Stimulated activated CD4-positive, alpha-beta T cell treated with anti-CD3 and anti-CD28 coated beads, Interleukin-2, amount 100 ng/mL, for 24 hours (primary cell): ENCODE measurements around the gene MRPS5.
"Not testable (repeated sequence)": the region's sequence is repeated elsewhere in the genome, so short reads cannot be mapped to it uniquely, and the experiment has no call there.

Experiments used
- DNase-seq, 2 donors: peaks; one replicate each; pipeline ENCODE4 v3.0.0-alpha.2; 2020

MRPS5 gene

GRCh38 chr2:95121407-95122196, at the start of gene MRPS5:
TSS of gene MRPS5 (minus strand) at chr2:95121808. CDS start at chr2:95121791, 17 bp downstream.
- DNase-seq: peak; percentile 93 to 94

DNA sequence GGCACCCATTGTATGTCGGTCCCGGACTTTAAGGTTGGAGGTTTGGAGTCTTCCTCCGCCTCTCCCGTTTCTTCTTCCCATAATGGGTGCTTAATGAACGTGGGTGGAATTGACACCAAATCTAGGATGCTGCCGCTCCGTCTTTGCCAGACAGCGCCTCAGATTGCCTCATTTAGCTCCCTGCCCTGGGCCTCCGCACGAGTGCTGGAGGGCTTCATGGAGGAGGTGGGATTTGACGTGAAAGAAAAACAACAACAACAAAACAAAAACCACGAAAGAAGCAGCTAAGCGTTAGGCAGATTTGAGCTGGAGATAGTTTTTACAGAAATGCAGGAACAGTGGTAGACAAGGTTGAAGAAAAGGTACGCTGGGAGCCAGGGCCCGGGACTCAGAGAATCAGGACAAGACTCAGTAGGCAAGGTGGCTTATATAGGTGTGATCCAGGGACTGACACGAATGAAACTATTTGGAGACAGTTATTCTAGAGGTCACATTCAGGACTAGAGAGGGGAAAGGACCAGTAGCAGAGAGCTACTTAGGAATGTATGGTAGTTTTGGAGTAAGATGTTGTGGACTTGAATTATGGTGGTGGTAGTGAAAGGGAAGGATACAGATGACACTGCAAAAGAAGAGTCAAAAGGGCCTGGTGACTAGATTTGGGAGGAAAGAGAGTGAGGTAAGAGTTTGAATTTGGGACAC, 44.6 kb upstream of the MRPS5 start:
- DNase-seq: no peak

DNA sequence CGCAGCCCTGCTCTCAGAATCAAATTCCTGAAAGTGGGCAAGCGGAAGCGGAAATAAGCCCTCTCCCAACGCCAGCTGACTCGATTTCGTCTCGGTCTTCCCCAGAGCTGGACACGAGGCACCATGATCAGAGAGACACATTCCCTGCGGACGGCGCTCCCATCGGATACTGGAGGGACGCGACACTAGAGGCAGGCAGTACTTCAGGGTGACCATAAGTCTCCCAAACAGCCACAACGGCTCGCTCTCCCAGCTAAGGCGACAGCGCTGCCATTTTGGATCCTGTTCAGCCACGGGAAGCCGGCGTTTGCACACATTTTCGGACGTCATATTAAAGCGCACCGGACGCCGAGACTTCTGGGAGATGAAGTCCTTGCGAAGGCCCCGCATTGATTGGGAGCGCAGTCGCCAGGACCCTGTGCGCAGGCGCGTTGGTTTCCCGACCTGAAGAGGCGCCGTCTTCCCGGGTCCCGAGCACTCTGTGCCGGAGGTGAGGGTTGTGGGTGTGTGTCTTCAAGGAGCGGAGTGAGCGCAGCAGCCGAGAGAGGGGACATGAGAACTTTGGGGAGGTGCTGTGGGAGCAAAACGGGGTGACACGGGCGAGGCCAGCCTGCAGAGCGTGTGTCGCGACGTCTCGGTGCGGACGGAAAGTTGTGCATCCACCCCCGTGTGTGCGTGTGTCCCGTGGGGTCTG, 43.9 kb upstream of the MRPS5 start, which contains the start of gene ZNF2:
Gene ZNF2, plus strand, starts transcription at position 439 of the 694 bp plus-strand sequence. CDS start 10,418 bp downstream, outside the sequence.
- DNase-seq: peak; percentile 97

- DNase-seq: no peak
These were observed 43.4 kb upstream of the MRPS5 start for GRCh38 chr2:95165030-95165370.

DNA sequence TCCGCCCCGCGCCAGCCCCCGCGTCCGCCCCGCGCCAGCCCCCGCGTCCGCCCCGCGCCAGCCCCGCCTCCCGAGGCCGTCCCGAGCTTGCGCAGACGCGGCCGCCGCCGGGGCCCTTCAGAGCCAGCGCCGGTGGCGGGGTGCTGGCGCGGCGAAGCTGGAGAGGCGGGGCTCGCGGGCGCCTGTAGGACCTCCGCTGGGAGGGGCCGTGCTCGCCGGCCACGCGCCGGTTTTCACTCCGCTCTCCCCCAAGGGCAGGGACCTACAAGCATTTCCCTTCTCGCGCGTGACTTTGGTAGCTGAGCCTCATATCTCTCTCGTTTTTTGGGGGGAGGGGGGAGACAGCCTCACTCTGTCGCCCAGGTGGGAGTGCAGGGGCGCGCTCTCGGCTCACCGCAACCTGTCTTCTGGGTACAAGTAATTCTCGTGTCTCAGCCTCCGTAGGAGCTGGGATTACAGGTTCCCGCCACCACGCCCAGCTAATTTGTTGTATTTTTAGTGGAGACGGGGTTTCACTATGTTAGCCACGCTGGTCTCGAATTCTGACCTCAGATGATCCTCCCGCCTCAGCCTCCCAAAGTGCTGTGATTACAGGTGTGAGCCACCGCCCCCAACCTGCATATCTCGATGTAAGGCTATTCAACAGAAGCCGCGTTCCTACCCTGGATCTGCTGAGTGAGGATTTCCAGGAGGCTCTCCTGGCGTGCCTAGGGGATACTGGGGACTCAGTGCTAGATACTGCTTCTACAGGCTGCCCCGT, 38.3 kb upstream of the MRPS5 start, which contains the start of gene ZNF514:
Gene ZNF514, minus strand, starts transcription at position 159 of the 760 bp plus-strand sequence. CDS start 6,595 bp downstream, outside the sequence.
- DNase-seq: peak; percentile 74 to 80

- DNase-seq: peak; percentile 37 to 49
These were observed 37.4 kb upstream of the MRPS5 start for GRCh38 chr2:95158891-95159619.

DNA sequence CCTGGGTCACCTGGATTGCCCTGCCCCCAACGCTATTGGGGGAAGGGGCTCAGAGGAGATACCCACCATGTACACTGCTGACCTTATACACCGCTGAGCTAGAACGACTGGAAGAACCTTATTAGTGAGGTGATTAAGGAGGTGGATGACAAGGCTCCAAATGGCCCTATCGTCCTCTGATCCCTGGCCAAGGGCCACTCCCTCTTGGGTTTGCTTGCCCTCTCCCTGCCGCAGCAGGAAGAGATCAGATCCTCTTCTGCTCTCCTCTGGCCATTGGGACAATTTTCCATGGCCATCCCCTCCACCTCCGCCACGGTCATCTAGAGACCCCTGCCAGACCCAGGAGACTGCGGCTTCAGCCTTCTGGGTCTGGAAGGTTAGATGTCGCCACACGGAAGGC, 36.8 kb upstream of the MRPS5 start:
- DNase-seq: no peak

- no peak for DNase-seq
These were observed 27.9 kb upstream of the MRPS5 start for GRCh38 chr2:95149397-95149984.

- DNase-seq: no peak
These were observed 22.2 kb upstream of the MRPS5 start for GRCh38 chr2:95143838-95144237.

- DNase-seq: no peak
These were observed 17.1 kb upstream of the MRPS5 start for GRCh38 chr2:95138702-95139101.

- no peak for DNase-seq
These were observed 566 bp upstream of the MRPS5 start for GRCh38 chr2:95122197-95122551.

DNA sequence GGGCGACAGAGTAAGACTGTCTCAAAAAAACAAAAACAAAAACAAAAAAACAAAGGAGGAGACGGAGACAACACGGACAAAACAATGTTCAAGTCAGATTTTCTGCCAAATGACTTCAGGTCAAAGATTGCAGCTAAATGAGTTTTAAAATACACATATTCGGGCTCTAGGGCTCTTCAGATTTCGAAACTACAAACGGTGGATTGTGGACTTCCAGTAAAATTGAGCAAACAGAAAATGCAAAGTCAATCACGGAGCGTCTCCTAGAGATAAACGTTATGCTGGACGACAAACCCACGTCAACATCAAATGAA, 558 bp downstream of the MRPS5 start:
- DNase-seq: no peak

- DNase-seq: peak; percentile 74
These were observed 6.2 kb downstream of the MRPS5 start for GRCh38 chr2:95115418-95115817.

DNA sequence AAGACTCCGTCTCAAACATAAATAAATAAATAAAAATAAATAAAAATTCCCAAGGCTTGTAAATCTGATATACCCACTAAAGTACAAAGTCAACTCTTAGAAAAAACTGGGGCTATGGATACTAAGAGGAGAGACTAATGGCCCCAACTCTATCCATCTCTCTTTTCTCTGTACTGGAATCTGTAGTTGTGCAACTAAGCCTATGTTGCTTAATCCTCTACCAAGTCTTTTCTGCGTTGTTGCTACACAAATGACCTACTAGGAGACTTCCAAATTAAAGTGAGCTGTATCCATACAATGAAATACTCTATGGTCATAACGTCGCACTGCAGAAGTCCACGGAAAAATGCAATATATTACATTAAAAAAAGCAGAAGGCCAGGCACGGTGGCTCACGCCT, 8.1 kb downstream of the MRPS5 start:
- no peak for DNase-seq

DNA sequence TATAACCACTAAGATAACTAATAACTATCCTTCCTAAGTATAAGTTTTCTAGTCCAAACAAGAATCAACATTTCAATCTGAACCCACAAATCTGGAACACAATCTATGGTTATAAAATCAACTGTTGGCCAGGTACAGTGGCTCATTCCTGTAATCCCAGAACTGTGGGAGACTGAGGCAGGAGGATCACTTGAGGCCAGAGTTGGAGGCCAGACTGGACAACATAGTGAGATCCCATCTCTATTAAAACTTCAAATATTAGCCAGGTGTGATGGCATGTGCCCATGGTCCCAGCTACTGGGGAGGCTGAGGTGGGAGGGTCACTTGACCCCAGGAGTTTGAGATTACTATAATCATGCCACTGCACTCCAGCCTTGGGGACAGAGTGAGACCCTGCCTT, 11.2 kb downstream of the MRPS5 start:
- no peak for DNase-seq

DNA sequence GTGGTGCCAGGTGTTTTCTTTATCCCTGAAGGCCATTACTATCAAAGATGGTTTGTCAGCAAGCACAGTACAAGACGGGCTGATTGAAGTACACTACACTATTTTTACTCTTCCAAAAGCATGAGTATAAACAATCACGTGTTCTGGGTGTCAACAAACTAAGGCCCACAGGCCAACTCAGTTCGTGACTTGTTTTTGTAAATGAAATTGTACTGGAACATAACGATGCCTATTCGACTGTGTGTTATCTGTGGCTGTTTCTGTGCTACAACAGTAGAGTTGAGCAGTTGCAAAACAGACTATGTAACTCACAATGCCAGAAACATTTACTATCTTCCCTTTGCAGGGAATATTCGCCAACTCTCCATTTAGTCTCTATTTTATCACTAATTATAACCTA, 12.3 kb downstream of the MRPS5 start:
- no peak for DNase-seq

GRCh38 chr2:95106081-95106480, 15.5 kb downstream of the MRPS5 start:
- DNase-seq: no peak

DNA sequence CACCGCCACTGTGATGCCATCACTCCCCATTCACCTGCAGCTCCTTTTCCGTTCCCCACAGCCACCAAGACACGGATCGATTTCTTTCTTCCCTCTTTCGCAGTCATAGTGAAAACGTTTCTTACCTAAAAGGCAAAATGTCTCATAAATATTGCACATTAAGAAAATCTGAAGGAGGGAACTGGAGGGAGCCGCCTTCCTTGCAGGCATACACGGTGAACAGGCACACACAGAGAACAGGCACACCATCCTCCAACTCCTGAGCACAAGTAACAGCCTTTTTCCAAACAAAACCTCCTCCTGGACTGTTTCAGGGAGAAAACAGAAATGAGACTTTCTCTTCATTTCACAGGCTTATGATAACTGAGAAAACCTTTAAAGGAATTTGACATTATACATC, 17.0 kb downstream of the MRPS5 start:
- no peak for DNase-seq

DNA sequence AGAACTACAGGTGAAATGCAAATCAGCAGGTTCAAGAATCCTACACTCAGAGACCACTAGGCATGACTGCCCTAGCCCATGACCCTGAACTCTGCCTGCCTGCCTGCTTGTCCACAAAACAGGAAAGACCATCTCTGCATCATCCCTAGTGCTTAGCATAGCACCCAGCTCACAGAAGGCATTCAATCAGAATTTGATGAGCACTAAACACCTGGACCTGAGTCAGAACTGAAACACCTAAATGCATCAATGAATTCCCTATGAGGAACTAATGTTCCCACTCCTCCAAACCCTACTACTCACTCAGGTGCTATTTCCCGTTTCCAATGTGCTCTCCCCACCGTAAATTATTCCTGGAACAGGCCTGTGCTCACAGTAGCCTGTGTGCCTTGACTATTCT, 21.7 kb downstream of the MRPS5 start:
- DNase-seq: no peak

DNA sequence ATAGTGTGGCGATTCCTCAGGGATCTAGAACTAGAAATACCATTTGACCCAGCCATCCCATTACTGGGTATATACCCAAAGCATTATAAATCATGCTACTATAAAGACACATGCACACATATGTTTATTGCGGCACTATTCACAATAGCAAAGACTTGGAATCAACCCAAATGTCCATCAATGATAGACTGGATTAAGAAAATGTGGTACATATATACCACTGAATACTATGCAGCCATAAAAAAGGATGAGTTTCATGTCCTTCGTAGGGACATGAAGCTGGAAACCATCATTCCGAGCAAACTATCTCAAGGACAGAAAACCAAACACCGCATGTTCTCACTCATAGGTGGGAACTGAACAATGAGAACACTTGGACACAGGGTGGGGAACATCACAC, 23.3 kb downstream of the MRPS5 start:
- not testable (repeated sequence) for DNase-seq

GRCh38 chr2:95091885-95092555, 29.6 kb downstream of the MRPS5 start:
- no peak for DNase-seq
